ENCODE results near the gene TMEM129.

GRCh38 chr4:1762264-1763010 is 41.3 kb upstream of the TMEM129 start:
- TF ChIP-seq CTCF (IDR thresholded peaks at IDR 0.05; ENCODE audit: low read length) (no peak), EZH2 (IDR thresholded peaks at IDR 0.05; ENCODE audit: borderline replicate concordance, low read length) (no peak)

Measured in OCI-LY1 (cell line).